B cell (primary cell): ENCODE results near the gene ZNF311. TPM values are rescaled to one million over a fixed set of nuclear protein-coding genes. Genes with fewer than 3 reads are reported as not detected.

Experiments
- ATAC-seq: fragments of 200-7000 bp; cut with Tn5 transposase; one replicate; pipeline ENCODE4 v1.10.0; 2021; ENCODE audit warnings: low read depth, mild to moderate bottlenecking, moderate number of reproducible peaks, moderate library complexity
- CTCF ChIA-PET: fragments of 350-600 bp; sonication (Branson Sonifier 250); formaldehyde crosslinking; loops from one replicate; lab custom pipeline; 2021; ENCODE audit warnings: antibody characterized with exemption, inconsistent platforms; lab: Charles Lee
- POLR2A ChIA-PET: fragments of 350-600 bp; sonication (Branson Sonifier 250); formaldehyde crosslinking; loops from one replicate; lab custom pipeline; 2021; ENCODE audit warnings: antibody characterized with exemption; lab: Charles Lee
- DNase-seq: peaks from one replicate; pipeline ENCODE4 v3.0.0; 2013
- H2AFZ ChIP-seq: 2 replicates; pipeline ENCODE4 v1.6.1; 2012; ENCODE audit warnings: mild to moderate bottlenecking, low read depth, low read length; ENCODE audit not compliant: insufficient read depth, poor library complexity, severe bottlenecking
- H3K27ac ChIP-seq, 2 donors: 1 replicate in 1 of 2; 2 replicates in 1 of 2; pipeline ENCODE4 v1.5.1; 2012 to 2013; ENCODE audit warnings: low read length in 2 of 2, mild to moderate bottlenecking in 2 of 2, moderate library complexity in 1 of 2
- H3K27me3 ChIP-seq, 4 experiments: fragments of 200-600 bp in 1 of 4; sonication (generic) in 1 of 4; replicated peaks in 1 of 4; 1 replicate in 2 of 4; 2 replicates in 2 of 4; pipeline versions ENCODE4 v1.6.1 to v1.7.0; 2013 to 2016; ENCODE audit warnings: low read length in 3 of 4, mild to moderate bottlenecking in 2 of 4, mixed read lengths in 1 of 4, moderate library complexity in 1 of 4; ENCODE audit not compliant: insufficient read depth in 4 of 4, control insufficient read depth in 3 of 4; ENCODE audit errors: control extremely low read depth in 1 of 4
- H3K36me3 ChIP-seq, 2 experiments: replicated peaks in 1 of 2; 1 replicate in 1 of 2; 2 replicates in 1 of 2; pipeline versions ENCODE4 v1.6.1 to v1.7.1; 2013; ENCODE audit warnings: low read length in 1 of 2; ENCODE audit not compliant: insufficient read depth in 2 of 2, control insufficient read depth in 1 of 2; ENCODE audit errors: control extremely low read depth in 1 of 2, extremely low read depth in 1 of 2
- H3K4me1 ChIP-seq, 2 donors: fragments of 200-600 bp in 1 of 2; sonication (generic) in 1 of 2; 1 replicate in 1 of 2; 2 replicates in 1 of 2; pipeline versions ENCODE4 v1.5.1 to v1.6.1; 2013 to 2017; ENCODE audit warnings: low read length in 2 of 2; ENCODE audit not compliant: control insufficient read depth in 2 of 2, insufficient read depth in 2 of 2
- H3K4me2 ChIP-seq: replicated peaks from 2 replicates; pipeline ENCODE3; 2012; ENCODE audit warnings: mild to moderate bottlenecking, low read depth, low read length; ENCODE audit not compliant: poor library complexity, severe bottlenecking
- H3K4me3 ChIP-seq, 5 experiments: fragments of 200-600 bp in 1 of 5; sonication (generic) in 1 of 5; 1 replicate in 3 of 5; 2 replicates in 2 of 5; pipeline versions ENCODE4 v1.5.1 to v1.7.0; 2011 to 2016; ENCODE audit warnings: low read length in 4 of 5, mild to moderate bottlenecking in 4 of 5, low read depth in 2 of 5, control low read depth in 1 of 5, moderate library complexity in 1 of 5; ENCODE audit not compliant: insufficient read depth in 1 of 5; ENCODE audit errors: control extremely low read depth in 1 of 5, extremely low read depth in 1 of 5
- H3K79me2 ChIP-seq: fragments of 200-600 bp; sonication (generic); one replicate; pipeline ENCODE4 v1.6.0; 2016; ENCODE audit warnings: low read length; ENCODE audit not compliant: control insufficient read depth, insufficient read depth
- H3K9ac ChIP-seq: fragments of 200-600 bp; sonication (generic); 2 replicates; pipeline ENCODE4 v1.6.1; 2017; ENCODE audit warnings: mild to moderate bottlenecking, low read length, moderate library complexity
- H3K9me3 ChIP-seq, 3 donors: one replicate each; pipeline versions ENCODE4 v1.6.1 to v1.7.1; 2013; ENCODE audit warnings: low read length in 2 of 3; ENCODE audit not compliant: control insufficient read depth in 2 of 3, insufficient read depth in 1 of 3; ENCODE audit errors: control extremely low read depth in 1 of 3
- H4K20me1 ChIP-seq: 2 replicates; pipeline ENCODE4 v1.6.0; 2012; ENCODE audit warnings: mild to moderate bottlenecking, low read length; ENCODE audit not compliant: insufficient read depth, control insufficient read depth, poor library complexity, severe bottlenecking
- H3K27ac Mint-ChIP-seq: one replicate; pipeline ENCODE4 v1.8.0; 2021; ENCODE audit warnings: mixed read lengths
- H3K27me3 Mint-ChIP-seq: one replicate; pipeline ENCODE4 v1.8.0; 2021; ENCODE audit warnings: mixed read lengths
- H3K4me1 Mint-ChIP-seq: one replicate; pipeline ENCODE4 v1.8.0; 2021; ENCODE audit warnings: mixed read lengths
- H3K4me3 Mint-ChIP-seq: one replicate; pipeline ENCODE4 v1.8.0; 2021; ENCODE audit warnings: mixed read lengths
- H3K9me3 Mint-ChIP-seq: one replicate; pipeline ENCODE4 v1.8.0; 2022; ENCODE audit warnings: mixed read lengths; ENCODE audit not compliant: insufficient read depth
- CTCF ChIP-seq: fragments of 200-600 bp; IDR thresholded peaks from one replicate; pipeline ENCODE4 v1.8.0; 2022; ENCODE audit warnings: antibody characterized with exemption, mild to moderate bottlenecking
- EZH2 ChIP-seq: IDR thresholded peaks from 2 replicates; pipeline ENCODE4 v1.6.1; 2012; ENCODE audit warnings: borderline replicate concordance, low read depth, mild to moderate bottlenecking, moderate library complexity, low read length; ENCODE audit not compliant: insufficient read depth, poor library complexity, severe bottlenecking
- WGBS: methylation state at CpG from one replicate; pipeline ENCODE4 v1.1.5; 2013; ENCODE audit warnings: missing lambda C conversion rate; ENCODE audit not compliant: insufficient coverage; 5-methylcytosine and 5-hydroxymethylcytosine counted together
- intact Hi-C: fragments of 100-400 bp; cut with micrococcal nuclease; formaldehyde crosslinking; loops from one replicate; pipeline ENCODE4 v1.10.0; 2022
- polyA plus RNA-seq: library from polyadenylated mRNA; depleted of rRNA; stranded (reverse); fragments of >200 nt; gene quantifications from 2 replicates; pipeline ENCODE4 v1.2.3, GENCODE V29; 2012
- total RNA-seq, 2 donors: library from RNA; stranded (reverse); fragments of 120-200 nt in 1 of 2; gene quantifications; 1 replicate in 1 of 2; 2 replicates in 1 of 2; pipeline versions ENCODE4 v1.2.3 to v1.2.4, GENCODE V29; 2013 to 2022

The ZNF311 gene
- total and polyA plus RNA-seq, 2 donors (not counting 1 experiment from before 2014, with no cell fraction given), result 0.17 TPM; not detected in 1

- intact Hi-C loops, result no loop called here
- no peaks in the 10 kb centered on the region for H3K79me2 ChIP-seq
- H3K9ac ChIP-seq, result peak overlapping the region; percentile 57
- 0% methylated on average over 19 of the region's 30 CpGs for WGBS
- H3K36me3 ChIP-seq, result no peaks in the 10 kb centered on the region
- H3K9me3 ChIP-seq, result peaks cover 0 to 18% (median 3%) of the 10 kb centered on the region in 3 donors
- TF ChIP-seq EZH2, result no peak
- no peak for TF ChIP-seq CTCF
- no peaks in the 10 kb centered on the region for H4K20me1 ChIP-seq
- no peak for ATAC-seq
- H3K27me3 ChIP-seq, result peaks cover 0 to 65% (median 47%) of the 10 kb centered on the region in 4 experiments
- DNase-seq, result peak; percentile 62
- peaks cover 14% of the 10 kb centered on the region for H3K4me1 Mint-ChIP-seq
- ChIA-PET CTCF (interaction anchor here (1.1 to 12.2 kb wide), 2 partner anchors 30 to 173 kb away, joined by 3 to 202 read pairs; no protein-coding TSS in a partner anchor), POLR2A (interaction anchor here (0.5 kb wide), 1 partner anchor 600 kb away, joined by 3 read pairs; no protein-coding TSS in a partner anchor)
- H3K4me3 ChIP-seq, result peak overlapping the region; percentile 31 to 65 (median 42)
- peak overlapping the region; percentile 90 for H3K4me3 Mint-ChIP-seq
- no peak overlapping the region for H3K27ac Mint-ChIP-seq
- peak overlapping the region; percentile 77 for H3K4me2 ChIP-seq
- peaks cover 9 to 14% of the 10 kb centered on the region in 2 donors for H3K4me1 ChIP-seq
- H3K27me3 Mint-ChIP-seq, result peaks cover 76% of the 10 kb centered on the region
- H3K27ac ChIP-seq, result no peak overlapping the region
- no peaks in the 10 kb centered on the region for H3K9me3 Mint-ChIP-seq
- peak overlapping the region; percentile 50 for H2AFZ ChIP-seq
Observed at GRCh38 chr6:29011276-29011734, 6.2 kb upstream of the ZNF311 start.

- Mint-ChIP-seq H3K27ac (no peak overlapping the region), H3K4me1 (peaks cover 13% of the 10 kb centered on the region), H3K9me3 (no peaks in the 10 kb centered on the region), H3K4me3 (no peak overlapping the region), H3K27me3 (peaks cover 82% of the 10 kb centered on the region)
- H3K4me2 ChIP-seq, result no peak overlapping the region
- no peak for TF ChIP-seq CTCF
- TF ChIP-seq EZH2, result no peak
- H3K9me3 ChIP-seq, result peaks cover 0 to 10% (median 0%) of the 10 kb centered on the region in 3 donors
- H3K4me1 ChIP-seq, result peaks cover 15% of the 10 kb centered on the region in 2 donors
- no peak overlapping the region for H2AFZ ChIP-seq
- no CpG with 5 or more reads among the region's 1 CpG for WGBS
- no peaks in the 10 kb centered on the region for H4K20me1 ChIP-seq
- DNase-seq (no peak), ATAC-seq (no peak)
- H3K79me2 ChIP-seq, result no peaks in the 10 kb centered on the region
- no peak overlapping the region for H3K27ac ChIP-seq
- H3K27me3 ChIP-seq, result peaks cover 0 to 60% (median 50%) of the 10 kb centered on the region in 4 experiments
- POLR2A ChIA-PET, result no interaction called here
- intact Hi-C loops, result no loop called here
- H3K4me3 ChIP-seq, result no peak overlapping the region
- CTCF ChIA-PET, result interaction anchor here (0.9 kb wide), 1 partner anchor 171 kb away, joined by 3 read pairs; no protein-coding TSS in a partner anchor
- no peaks in the 10 kb centered on the region for H3K36me3 ChIP-seq
- no peak overlapping the region for H3K9ac ChIP-seq
Observed at GRCh38 chr6:29009358-29009757, 4.2 kb upstream of the ZNF311 start.
